ENCODE data around the gene LDB3.

LDB3 gene

DNA sequence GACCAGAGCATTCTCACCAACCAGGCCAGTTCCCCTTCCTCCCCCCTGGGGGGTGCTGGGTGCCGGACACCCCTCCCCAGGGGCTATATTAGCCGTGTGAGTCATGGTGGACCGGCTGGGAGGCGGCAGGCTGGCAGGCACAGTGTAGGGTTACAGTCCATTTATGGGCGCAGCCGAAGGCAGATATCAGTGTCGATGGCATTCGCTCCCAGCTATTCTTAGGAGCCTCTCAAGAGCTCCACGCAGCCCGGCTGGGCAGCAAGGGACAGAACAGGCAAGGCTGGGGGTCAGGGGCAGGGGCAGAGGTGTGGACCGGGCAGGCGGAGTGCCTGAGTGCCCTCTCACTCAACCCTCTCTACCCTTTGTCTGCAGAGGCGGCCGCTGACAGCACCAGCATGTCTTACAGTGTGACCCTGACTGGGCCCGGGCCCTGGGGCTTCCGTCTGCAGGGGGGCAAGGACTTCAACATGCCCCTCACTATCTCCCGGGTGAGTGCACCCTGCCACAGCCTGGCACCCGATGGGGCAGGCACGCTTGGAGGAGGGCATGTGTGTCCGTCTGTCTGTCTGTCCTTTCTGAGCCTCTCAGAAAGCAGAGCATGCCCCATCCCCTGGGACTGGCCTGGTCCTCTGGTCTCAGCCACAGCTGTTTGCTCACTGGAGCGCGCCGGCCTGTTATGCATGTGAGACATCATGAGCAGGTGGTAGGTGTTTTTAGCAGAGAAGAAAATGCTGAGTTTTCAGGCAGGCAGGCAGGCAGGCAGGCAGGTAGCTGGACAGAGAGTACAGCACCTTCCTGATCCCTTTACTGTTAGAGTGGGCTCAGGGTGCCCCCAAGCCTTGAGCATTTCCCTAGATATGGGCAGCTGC, at the start of gene LDB3:
Gene LDB3, plus strand, starts transcription at position 215 of the 869 bp plus-strand sequence. Its CDS starts 181 bp downstream, at position 396.
- no peaks in the 10 kb centered on the region for H3K9me3 Mint-ChIP-seq
- H3K4me3 Mint-ChIP-seq: peak within 1 kb of the TSS; percentile 35
- H3K4me1 Mint-ChIP-seq: peaks cover 93% of the 10 kb centered on the region
- peak; percentile 53 for DNase-seq
- no peak within 1 kb of the TSS for H3K27ac Mint-ChIP-seq
- TF ChIP-seq CTCF (IDR thresholded peaks at IDR 0.05): no peak
- H3K27me3 Mint-ChIP-seq (ENCODE audit: low read depth, poor library complexity): peaks cover 8% of the 10 kb centered on the region
- no peaks in the 10 kb centered on the region for H3K36me3 Mint-ChIP-seq (ENCODE audit: low read depth)

- peaks cover 48% of the 10 kb centered on the region for H3K27me3 Mint-ChIP-seq (ENCODE audit: low read depth, poor library complexity)
- peaks cover 21% of the 10 kb centered on the region for H3K4me1 Mint-ChIP-seq
- no peak for TF ChIP-seq CTCF (IDR thresholded peaks at IDR 0.05)
- no peak overlapping the region for H3K27ac Mint-ChIP-seq
- H3K4me3 Mint-ChIP-seq: no peak overlapping the region
- DNase-seq: no peak
- no peaks in the 10 kb centered on the region for H3K9me3 Mint-ChIP-seq
- H3K36me3 Mint-ChIP-seq (ENCODE audit: low read depth): no peaks in the 10 kb centered on the region
These were observed 40.0 kb upstream of the LDB3 start for GRCh38 chr10:86628311-86628710.

GRCh38 chr10:86630079-86630478, 38.2 kb upstream of the LDB3 start:
- H3K9me3 Mint-ChIP-seq: no peaks in the 10 kb centered on the region
- H3K27me3 Mint-ChIP-seq (ENCODE audit: low read depth, poor library complexity): peaks cover 62% of the 10 kb centered on the region
- peaks cover 23% of the 10 kb centered on the region for H3K4me1 Mint-ChIP-seq
- TF ChIP-seq CTCF (IDR thresholded peaks at IDR 0.05): no peak
- no peak overlapping the region for H3K27ac Mint-ChIP-seq
- DNase-seq: no peak
- no peaks in the 10 kb centered on the region for H3K36me3 Mint-ChIP-seq (ENCODE audit: low read depth)
- no peak overlapping the region for H3K4me3 Mint-ChIP-seq

DNA sequence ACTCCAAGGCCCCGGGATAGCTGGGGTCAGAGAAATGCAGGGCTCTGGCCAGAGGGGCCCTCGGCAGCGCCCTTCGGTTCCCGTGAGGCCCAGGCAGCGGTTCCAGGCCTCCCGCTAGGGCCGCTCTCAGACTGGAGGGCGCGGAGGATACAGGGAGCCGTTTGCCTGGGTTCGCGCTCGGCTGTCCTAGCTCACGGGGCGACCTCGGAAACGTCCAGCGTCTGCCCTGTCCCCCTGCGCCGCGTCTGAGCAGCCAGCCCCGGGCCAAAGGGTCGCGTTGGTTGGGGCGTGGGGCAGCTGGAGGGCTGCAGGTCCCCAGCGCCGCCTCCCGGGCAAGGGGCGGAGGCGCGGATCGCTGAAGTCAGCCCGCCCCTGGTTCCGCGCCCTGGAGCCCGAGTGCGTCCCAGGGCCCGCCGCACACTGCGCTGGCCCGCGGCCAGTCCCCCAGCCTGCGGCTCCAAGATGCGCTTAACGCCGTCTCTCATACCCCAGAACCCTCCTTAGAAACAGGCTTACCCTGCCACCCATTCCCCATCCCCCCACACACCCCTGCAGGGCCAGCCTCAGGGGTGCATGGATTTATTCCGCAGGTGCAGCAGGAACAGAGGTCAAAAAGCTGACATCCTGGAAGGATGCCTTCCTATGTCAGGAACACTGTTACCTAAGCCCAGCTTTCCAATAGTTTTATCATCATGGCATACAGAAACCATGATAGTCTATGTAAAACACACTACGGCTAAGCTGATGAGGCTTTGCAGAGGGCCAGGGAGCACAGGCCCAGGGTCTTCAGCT, 36.1 kb upstream of the LDB3 start:
- Mint-ChIP-seq H3K4me1 (peaks cover 23% of the 10 kb centered on the region), H3K36me3 (ENCODE audit: low read depth) (no peaks in the 10 kb centered on the region), H3K4me3 (peak overlapping the region; percentile 73), H3K27me3 (ENCODE audit: low read depth, poor library complexity) (peaks cover 74% of the 10 kb centered on the region), H3K9me3 (no peaks in the 10 kb centered on the region), H3K27ac (no peak overlapping the region)
- peak; percentile 30 for TF ChIP-seq CTCF (IDR thresholded peaks at IDR 0.05)
- DNase-seq: peak; percentile 78

DNA sequence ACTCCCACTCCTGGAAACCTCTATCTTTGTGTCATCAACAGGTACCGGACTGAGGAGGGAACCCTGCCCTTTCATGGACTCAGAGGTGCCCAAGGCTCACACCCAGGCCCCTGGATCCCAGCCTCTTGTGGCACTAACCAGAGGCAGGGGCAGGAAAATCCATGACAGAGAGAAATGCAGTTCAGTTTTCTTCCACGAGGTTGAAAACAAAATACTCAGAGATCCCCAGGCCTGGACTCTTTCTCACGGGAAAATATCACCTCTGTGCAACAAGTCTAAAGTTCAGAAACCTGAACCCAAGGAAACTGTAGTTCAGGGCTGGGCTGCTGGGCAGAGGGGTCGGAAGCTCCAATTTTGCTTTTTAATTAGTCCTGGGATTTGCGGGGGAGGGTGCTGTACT, 35.4 kb upstream of the LDB3 start:
- Mint-ChIP-seq H3K36me3 (ENCODE audit: low read depth) (no peaks in the 10 kb centered on the region), H3K4me1 (peaks cover 23% of the 10 kb centered on the region), H3K27me3 (ENCODE audit: low read depth, poor library complexity) (peaks cover 74% of the 10 kb centered on the region), H3K9me3 (no peaks in the 10 kb centered on the region), H3K27ac (no peak overlapping the region), H3K4me3 (no peak overlapping the region)
- no peak for DNase-seq
- TF ChIP-seq CTCF (IDR thresholded peaks at IDR 0.05): no peak

All from nephron progenitor cell (in vitro differentiated cells).